GM19193 (cell line): ENCODE results near the gene TIMM13.

Source experiments
- POLR2A ChIP-seq: IDR thresholded peaks from 4 replicates; pipeline ENCODE4 v1.6.1; 2011; ENCODE audit not compliant: insufficient read depth, insufficient read length; ENCODE audit errors: extremely low read depth

TIMM13 gene

GRCh38 chr19:2415281-2415972 lies 12.0 kb downstream of the TIMM13 start:
- no peak for TF ChIP-seq POLR2A

GRCh38 chr19:2413629-2414028 lies 13.8 kb downstream of the TIMM13 start:
- TF ChIP-seq POLR2A, result no peak

- no peak for TF ChIP-seq POLR2A
Observed at GRCh38 chr19:2413159-2413558, 14.2 kb downstream of the TIMM13 start.

GRCh38 chr19:2412449-2412848 lies 14.9 kb downstream of the TIMM13 start:
- no peak for TF ChIP-seq POLR2A

GRCh38 chr19:2411709-2412108 lies 15.7 kb downstream of the TIMM13 start:
- TF ChIP-seq POLR2A, result no peak

GRCh38 chr19:2410023-2410422 lies 17.4 kb downstream of the TIMM13 start:
- TF ChIP-seq POLR2A, result no peak

GRCh38 chr19:2409352-2409912 lies 18.0 kb downstream of the TIMM13 start:
- TF ChIP-seq POLR2A, result no peak

GRCh38 chr19:2408247-2408646 lies 19.1 kb downstream of the TIMM13 start:
- no peak for TF ChIP-seq POLR2A

GRCh38 chr19:2399582-2399981 lies 27.8 kb downstream of the TIMM13 start:
- TF ChIP-seq POLR2A, result no peak

- TF ChIP-seq POLR2A, result no peak
Observed at GRCh38 chr19:2398735-2399305, 28.6 kb downstream of the TIMM13 start.

- no peak for TF ChIP-seq POLR2A
Observed at GRCh38 chr19:2394442-2395292, 32.7 kb downstream of the TIMM13 start.

- no peak for TF ChIP-seq POLR2A
Observed at GRCh38 chr19:2394054-2394441, 33.3 kb downstream of the TIMM13 start.

- TF ChIP-seq POLR2A, result no peak
Observed at GRCh38 chr19:2392366-2392765, 35.0 kb downstream of the TIMM13 start.

GRCh38 chr19:2391118-2391725 lies 36.2 kb downstream of the TIMM13 start:
- no peak for TF ChIP-seq POLR2A

GRCh38 chr19:2389594-2389993 lies 37.8 kb downstream of the TIMM13 start:
- TF ChIP-seq POLR2A, result no peak
